LNCAP (cell line): ENCODE measurements around the gene TIAL1.

Source experiments
- TF ChIP-seq, protein P1 (sequence below): fragments of 450-650 bp; IDR thresholded peaks from 2 replicates; pipeline ENCODE4 v1.5.1; 2017; ENCODE audit warnings: mild to moderate bottlenecking

TIAL1 gene

DNA sequence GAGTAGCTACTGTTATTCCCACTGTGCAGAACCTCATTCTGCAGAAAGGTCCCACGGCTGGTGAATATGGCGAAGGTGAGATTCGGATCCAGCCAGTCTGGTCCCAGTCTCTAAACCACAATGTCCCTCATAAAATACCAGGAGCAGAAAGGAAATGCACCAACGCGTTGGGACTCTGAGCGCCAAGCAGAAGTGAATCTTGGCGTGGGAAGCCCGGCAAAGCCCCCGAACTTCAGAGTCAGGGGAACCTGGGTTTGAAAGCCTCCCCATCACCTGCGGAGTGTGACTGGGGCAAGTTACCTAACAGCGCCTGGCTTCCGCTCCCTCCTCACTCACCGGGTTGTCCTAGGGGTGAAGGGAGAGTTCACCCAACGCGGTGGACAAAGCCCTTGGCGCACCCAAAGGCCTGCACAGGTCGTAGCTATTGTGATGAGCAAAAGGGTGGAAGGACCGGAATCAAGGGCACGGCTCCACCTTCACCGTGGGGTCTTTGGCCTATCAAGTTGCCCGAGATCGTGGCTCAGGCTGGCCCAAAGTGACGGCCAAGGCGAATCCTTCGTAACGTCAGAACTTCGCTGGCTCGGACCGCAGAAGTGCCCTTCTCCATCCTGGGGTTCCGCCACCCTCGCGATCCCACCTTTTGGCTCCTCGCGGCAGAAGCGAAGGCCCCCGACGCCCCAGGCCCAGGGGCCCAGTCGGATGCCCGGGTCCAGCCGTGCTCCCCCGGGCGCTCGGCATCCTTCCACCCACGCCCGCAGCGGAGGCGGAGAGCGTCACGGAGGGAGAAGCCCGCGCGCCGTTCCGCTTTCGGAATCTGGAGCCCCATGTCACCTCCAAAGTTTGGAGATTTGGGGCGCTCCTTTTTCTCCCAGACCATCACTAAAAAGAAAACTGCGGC, 55.1 kb downstream of the TIAL1 start:
- TF ChIP-seq, protein P1, sequence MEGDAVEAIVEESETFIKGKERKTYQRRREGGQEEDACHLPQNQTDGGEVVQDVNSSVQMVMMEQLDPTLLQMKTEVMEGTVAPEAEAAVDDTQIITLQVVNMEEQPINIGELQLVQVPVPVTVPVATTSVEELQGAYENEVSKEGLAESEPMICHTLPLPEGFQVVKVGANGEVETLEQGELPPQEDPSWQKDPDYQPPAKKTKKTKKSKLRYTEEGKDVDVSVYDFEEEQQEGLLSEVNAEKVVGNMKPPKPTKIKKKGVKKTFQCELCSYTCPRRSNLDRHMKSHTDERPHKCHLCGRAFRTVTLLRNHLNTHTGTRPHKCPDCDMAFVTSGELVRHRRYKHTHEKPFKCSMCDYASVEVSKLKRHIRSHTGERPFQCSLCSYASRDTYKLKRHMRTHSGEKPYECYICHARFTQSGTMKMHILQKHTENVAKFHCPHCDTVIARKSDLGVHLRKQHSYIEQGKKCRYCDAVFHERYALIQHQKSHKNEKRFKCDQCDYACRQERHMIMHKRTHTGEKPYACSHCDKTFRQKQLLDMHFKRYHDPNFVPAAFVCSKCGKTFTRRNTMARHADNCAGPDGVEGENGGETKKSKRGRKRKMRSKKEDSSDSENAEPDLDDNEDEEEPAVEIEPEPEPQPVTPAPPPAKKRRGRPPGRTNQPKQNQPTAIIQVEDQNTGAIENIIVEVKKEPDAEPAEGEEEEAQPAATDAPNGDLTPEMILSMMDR, result no peak

DNA sequence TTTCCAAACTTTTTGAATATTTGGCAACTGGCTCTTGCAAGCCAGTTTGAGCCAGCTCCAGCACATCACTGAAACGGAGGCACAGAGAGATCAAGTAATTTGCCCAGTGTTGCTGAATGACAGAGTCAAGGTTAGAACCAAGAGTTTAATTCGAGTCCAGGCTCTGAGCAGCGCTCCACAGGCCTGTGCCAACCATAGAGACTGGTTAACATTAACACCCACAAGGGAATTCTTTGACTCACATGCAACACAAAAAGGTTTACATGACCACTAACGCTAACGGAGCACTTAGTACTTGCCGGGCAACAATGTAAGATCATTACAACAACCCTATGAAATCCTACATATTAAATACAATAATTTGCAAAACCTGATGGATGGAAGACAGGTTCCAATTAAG, 55.7 kb downstream of the TIAL1 start:
- TF ChIP-seq, protein P1, result no peak

DNA sequence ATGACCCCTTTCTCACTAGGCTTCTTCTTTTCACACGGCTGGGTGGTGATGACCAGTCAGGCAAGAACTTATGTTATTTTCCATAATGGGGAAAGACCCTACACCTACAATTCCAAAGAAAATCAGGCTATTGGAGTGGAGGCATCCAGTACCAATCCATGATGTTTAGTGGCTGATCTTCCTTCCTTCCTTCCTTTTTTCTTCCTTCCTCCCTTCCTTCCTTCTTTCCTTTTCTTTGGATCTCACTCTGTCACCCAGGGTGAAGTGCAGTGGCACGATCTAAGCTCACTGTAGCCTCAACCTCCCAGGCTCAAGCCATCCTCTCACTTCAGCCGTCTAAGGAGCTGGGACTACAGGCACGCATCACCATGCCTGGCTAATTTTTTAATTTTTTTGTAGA, 56.7 kb downstream of the TIAL1 start:
- TF ChIP-seq, protein P1, result no peak

DNA sequence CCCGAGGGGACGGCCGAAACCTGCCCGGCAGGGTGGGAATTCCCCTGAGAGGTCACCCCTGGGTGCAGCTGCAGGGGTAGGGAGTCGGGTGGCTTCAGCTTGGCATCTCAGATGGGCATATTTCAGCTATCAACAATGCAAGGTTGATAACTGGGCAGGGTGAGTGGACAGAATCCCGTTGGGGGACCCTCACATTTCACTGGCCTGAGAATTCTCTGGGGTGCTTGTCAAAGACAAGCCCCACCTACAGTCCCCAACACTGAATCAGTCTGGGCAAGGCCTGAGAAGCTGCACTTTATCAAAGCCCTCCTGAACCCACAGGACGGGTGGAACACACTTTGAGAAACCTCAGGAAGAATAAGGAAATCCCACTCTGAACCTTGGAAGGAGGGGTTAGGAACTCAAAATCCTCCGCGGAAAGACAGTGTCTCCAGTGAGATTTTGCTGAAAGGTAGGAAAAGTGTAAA, 57.4 kb downstream of the TIAL1 start:
- TF ChIP-seq, protein P1, result no peak

DNA sequence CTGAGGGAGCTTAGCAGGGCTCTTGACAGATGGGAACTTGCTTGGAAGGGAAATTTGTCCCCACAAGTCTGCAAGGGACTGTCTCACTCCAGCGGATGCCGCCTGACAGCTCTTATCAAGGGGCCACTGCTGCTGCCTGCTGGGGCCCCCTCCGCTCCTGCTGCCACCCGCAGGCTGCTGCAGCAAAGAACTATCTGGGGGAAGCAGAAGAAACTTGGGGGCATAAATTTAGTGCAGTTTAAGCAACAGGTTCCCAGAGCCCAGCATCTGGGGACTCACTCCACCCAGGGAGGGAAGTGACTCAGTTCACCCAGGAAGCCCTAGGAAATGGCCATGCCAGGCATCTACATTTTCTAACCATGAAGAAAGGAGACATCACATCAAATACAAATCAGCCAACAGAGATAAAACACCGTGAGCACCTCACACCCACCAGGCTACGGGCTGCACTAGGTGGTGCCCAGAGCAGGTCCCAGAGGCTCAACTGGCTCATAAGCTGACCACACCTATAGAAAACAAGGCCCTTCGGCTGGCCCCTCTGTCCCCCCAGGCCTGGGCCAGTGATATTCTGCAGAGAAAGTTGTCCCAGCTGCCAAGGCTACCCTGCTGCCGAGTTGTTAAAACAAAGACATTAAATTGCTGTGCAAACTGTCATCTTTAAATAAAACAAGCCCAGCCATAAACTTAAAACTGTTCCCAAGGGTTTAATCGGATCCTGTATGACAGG, 58.0 kb downstream of the TIAL1 start:
- TF ChIP-seq, protein P1, result no peak

DNA sequence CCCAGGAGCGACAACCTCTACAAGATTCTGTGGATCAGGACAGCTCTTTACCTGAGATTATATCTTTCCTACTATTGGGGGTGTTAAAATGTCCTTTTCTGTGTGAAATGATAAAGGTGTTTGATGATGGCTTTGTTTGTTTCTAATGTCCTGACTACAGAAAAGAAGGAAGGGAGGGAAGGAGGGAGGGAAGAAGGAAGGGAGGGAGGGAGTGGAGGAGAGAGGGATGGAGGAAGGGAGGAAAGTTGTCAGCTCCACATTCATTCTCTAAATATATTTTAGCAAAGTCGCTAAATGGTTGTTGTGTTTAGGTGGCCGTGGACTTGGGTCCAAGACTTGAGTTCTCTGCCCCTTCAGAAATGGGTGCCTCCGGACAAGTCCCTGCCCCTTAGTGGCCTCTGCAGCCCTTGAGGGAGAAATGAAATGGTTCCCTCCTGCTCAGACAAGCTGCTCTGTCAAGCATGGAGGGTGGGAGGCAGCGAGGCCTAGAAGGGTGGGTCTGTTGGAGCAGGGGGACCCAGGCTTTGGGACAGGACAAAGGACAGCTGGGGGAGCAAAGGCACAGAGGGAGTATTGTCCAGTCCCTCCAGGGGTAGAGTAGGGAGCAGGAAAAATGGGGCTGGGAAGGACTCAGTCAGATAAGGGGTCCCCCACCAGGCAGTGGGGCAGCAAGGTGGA, 58.7 kb downstream of the TIAL1 start:
- TF ChIP-seq, protein P1, result no peak

DNA sequence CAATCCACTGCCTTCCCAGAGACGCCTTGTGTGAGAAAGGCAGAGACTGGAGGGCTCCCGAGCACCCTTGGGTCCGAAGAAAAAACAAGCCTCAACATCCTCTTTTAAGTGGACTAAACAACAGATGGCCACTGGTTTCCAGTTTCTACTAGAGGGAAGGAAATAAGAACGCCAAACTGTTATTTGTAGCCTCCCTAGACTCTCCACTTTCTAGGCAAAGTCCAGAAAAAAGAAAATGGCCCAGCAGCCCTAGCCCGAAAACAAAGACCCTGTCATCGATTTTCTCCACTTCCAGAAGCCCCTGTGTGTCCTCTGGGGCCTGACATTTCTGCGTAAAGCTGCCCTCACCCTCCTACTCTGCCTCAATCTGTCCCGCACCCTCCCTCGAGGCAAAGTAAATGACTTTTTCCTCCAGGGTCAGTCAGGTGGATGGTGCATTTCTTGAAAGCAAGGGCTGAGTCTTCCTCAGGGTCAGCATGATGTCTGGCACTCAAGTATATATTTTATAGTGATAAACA, 60.2 kb downstream of the TIAL1 start:
- TF ChIP-seq, protein P1, result no peak
